OCI-LY7 (cell line): Measurements from ENCODE around the gene RAB27B.

ENCODE experiments used
- EZH2phosphoT487 ChIP-seq: fragments of 200-600 bp; sonication (generic); IDR thresholded peaks from 2 replicates; pipeline ENCODE4 v1.6.1; 2018; ENCODE audit warnings: low read depth, borderline replicate concordance, mild to moderate bottlenecking, mixed run types, antibody characterized with exemption, low read length, moderate library complexity, mixed read lengths
- TF ChIP-seq, protein P1 (sequence below): fragments of 200-600 bp; sonication (generic); conservative IDR thresholded peaks from 2 replicates; pipeline ENCODE4 v1.5.1; 2014; ENCODE audit warnings: mild to moderate bottlenecking, antibody characterized with exemption, low read length, moderate library complexity, mixed read lengths

DNA sequence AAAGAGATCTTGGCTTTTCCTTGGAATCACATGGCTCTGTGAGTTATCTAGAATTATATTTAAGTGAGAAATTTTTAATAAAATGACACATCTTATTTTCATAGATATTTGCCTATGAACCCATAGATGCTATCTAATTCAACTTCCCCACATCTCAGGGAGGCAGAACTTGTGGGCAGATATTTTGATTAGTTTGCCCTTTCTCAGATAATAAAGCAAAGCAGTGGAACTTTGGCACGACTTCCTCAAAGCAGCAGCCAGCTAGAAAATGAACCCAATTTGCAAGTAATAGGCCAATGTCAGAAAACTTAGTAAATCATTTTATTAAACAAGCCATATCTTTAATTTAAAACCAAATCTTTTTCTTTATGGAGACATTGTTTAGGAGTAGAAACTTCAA lies 32.7 kb downstream of the RAB27B start:
- TF ChIP-seq, protein P1, sequence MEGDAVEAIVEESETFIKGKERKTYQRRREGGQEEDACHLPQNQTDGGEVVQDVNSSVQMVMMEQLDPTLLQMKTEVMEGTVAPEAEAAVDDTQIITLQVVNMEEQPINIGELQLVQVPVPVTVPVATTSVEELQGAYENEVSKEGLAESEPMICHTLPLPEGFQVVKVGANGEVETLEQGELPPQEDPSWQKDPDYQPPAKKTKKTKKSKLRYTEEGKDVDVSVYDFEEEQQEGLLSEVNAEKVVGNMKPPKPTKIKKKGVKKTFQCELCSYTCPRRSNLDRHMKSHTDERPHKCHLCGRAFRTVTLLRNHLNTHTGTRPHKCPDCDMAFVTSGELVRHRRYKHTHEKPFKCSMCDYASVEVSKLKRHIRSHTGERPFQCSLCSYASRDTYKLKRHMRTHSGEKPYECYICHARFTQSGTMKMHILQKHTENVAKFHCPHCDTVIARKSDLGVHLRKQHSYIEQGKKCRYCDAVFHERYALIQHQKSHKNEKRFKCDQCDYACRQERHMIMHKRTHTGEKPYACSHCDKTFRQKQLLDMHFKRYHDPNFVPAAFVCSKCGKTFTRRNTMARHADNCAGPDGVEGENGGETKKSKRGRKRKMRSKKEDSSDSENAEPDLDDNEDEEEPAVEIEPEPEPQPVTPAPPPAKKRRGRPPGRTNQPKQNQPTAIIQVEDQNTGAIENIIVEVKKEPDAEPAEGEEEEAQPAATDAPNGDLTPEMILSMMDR: no peak
- no peak for TF ChIP-seq EZH2phosphoT487
